Right lung (tissue), 5 donors: ENCODE measurements around the gene RGPD6. TPM values are rescaled to one million over a fixed set of nuclear protein-coding genes. Genes with fewer than 3 reads are reported as not detected.
"Not testable (repeated sequence)": the region's sequence is repeated elsewhere in the genome, so short reads cannot be mapped to it uniquely, and the experiment has no call there.

Experiments used
- DNase-seq, 2 donors: peaks; one replicate each; pipeline ENCODE4 v3.0.0-alpha.2; 2013
- polyA plus RNA-seq, 5 donors: library from polyadenylated mRNA; unstranded; fragments of 120-200 nt; gene quantifications; one replicate each; pipeline versions ENCODE4 v1.2.1 to v1.2.3, GENCODE V29; 2013; ENCODE audit warnings: inconsistent platforms in 1 of 5, low replicate concordance in 1 of 5; ENCODE audit not compliant: insufficient read length in 5 of 5, insufficient read depth in 1 of 5

RGPD6 gene
- polyA plus RNA-seq, 5 donors = 36.6 to 45.4 (median 43.9) TPM

DNA sequence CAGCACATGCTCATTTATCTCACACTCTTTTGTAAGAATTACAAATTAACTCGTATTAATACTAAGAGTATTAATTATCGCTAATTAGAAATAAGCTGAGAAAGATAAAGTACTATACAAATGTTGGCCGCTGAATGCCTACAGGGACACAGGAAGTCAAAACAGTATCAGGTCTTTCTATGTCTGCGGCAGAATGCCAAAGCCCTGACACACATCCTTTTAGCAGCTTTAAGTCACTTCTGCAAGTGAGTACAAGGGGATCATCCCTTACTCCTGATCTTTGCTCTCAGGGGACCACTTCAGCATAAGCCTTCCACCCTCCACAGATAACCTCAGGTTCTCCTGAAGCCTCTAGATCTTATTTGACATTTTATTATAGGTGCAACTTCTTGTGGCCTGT lies 94.3 kb downstream of the RGPD6 start:
- DNase-seq = not testable (repeated sequence)

- not testable (repeated sequence) for DNase-seq
Observed at GRCh38 chr2:110481200-110481599, 95.8 kb downstream of the RGPD6 start.

- DNase-seq = not testable (repeated sequence)
Observed at GRCh38 chr2:110480084-110480483, 96.9 kb downstream of the RGPD6 start.

DNA sequence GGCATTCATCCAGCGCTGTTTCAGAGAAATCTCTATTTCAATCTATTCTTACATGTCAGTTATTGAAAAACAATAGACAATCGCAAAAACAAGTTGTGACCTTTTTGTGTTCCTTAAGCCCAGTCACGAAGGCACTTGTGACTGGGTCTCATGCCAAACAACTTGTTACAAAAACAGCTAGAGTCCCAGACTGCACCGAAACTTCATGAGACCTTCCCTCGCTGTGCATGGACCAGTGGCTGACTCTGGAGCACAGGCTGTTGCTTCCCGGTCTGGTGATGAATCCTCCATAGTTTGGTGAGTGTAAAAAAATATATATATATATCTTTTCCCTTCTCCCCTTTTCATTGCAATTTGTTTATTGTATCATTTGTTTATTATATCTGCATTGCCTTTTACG lies 99.7 kb downstream of the RGPD6 start:
- not testable (repeated sequence) for DNase-seq

- not testable (repeated sequence) for DNase-seq
Observed at GRCh38 chr2:110476952-110477351, 100.1 kb downstream of the RGPD6 start.

- not testable (repeated sequence) for DNase-seq
Observed at GRCh38 chr2:110475627-110476359, 101.2 kb downstream of the RGPD6 start.

GRCh38 chr2:110474898-110475297 lies 102.1 kb downstream of the RGPD6 start:
- DNase-seq = not testable (repeated sequence)

GRCh38 chr2:110473059-110473358 lies 104.0 kb downstream of the RGPD6 start:
- DNase-seq = not testable (repeated sequence)

DNA sequence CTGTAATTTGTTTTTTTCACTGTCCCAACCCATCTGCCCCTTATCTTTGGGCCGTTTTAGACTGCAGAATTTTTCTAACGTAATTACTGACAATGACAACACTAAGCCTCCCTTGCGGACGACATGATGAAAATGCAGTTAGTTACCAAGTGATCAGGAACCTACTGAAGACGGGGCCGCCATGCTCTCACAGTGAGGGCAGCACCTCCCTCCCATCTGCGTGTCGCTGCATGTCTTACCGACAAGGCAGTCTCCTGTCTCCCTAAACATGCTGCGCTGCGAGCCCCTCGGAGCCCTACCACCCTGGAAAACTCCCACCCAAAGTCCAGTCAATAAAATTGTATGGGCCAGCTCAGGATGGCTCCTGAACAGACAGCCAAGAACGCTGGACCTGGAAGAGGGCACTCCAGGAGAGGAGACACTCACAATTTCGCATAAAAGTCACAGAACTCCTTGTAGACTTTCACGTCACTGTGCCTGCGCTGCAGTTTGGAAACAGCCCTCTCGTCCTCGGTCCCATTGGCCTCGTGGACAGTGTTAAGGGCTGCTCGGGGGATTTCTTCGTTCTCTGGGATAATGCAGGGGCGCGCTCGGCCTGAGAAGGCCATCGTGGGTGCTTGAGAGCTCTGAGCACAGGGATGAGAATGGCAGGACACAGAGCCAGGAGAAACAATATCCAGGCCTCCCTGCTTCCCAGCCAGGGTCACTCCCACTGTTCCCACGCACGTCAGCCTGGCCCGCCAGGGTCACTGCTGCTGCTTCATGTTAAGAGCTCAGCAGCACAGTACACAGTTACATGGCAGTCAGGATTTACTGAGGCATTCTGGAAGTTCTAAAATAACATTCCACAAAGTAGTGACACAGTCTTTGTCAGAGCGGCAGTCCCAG lies 104.6 kb downstream of the RGPD6 start, which contains the start of gene LIMS4:
Gene LIMS4 (minus strand): TSS at position 646 of the 888 bp plus-strand sequence. CDS start 38 bp downstream, at position 608.
- not testable (repeated sequence) for DNase-seq

DNA sequence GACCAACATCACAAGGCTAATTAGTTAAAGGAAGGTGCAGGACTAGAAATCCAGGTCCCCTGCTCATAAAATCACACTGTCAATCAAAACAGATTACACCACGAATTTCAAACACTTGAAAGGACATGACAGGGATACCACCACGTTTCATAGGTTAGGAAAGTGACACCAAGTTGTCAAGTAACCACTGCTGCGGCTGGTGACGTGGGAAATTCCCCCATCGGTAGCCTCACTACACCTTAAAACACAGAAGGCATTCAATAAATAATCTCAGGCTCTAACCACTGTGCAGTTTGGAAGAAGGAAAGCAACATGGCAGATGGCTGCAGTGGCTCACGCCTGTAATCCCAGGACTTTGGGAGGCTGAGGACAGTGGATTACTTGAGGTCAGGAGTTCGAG lies 108.1 kb downstream of the RGPD6 start:
- DNase-seq = not testable (repeated sequence)

GRCh38 chr2:110465312-110465711 lies 111.7 kb downstream of the RGPD6 start:
- not testable (repeated sequence) for DNase-seq

Other genes starting within 250 kb of the RGPD6 start
- gene LIMS4, start 104.4 kb downstream of the RGPD6 start, polyA plus RNA-seq = 1 to 10 TPM; 1.1 to 4.0 (median 2.3) TPM
- 10 to 100 TPM; 14.5 to 46.1 (median 28.9) TPM for gene BUB1, start 100.8 kb upstream of the RGPD6 start, polyA plus RNA-seq
- gene ACOXL, start 155.4 kb upstream of the RGPD6 start, polyA plus RNA-seq = 1 to 10 TPM; 4.7 to 7.5 (median 5.6) TPM